A549 (cell line): ENCODE measurements around the gene SLC16A3.

ENCODE experiments used
- BHLHE40 ChIP-seq: IDR thresholded peaks from 2 replicates; pipeline ENCODE4 v1.6.1; 2012; ENCODE audit warnings: low read depth, low read length, inconsistent platforms
- CEBPB ChIP-seq, 2 experiments: fragments of >200 bp in 1 of 2; sonication (Bioruptor Twin) in 1 of 2; formaldehyde crosslinking in 1 of 2; IDR thresholded peaks; 2 replicates each; pipeline ENCODE4 v1.6.1; 2012 to 2016
- EP300 ChIP-seq, 2 experiments: fragments of >200 bp; sonication (Bioruptor Twin); formaldehyde crosslinking; IDR thresholded peaks; 2 replicates in 1 of 2; 3 replicates in 1 of 2; pipeline ENCODE4 v1.6.1; 2016 to 2017
- FOSB ChIP-seq: fragments of 250-450 bp; sonication (Bioruptor Pico); IDR thresholded peaks from 2 replicates; pipeline ENCODE4 v1.5.0; 2020; ENCODE audit warnings: mild to moderate bottlenecking, moderate library complexity
- FOXS1 ChIP-seq: fragments of 250-450 bp; sonication (Bioruptor Pico); IDR thresholded peaks from 2 replicates; pipeline ENCODE4 v1.5.0; 2020; ENCODE audit warnings: mild to moderate bottlenecking, moderate library complexity
- JUN ChIP-seq, 2 experiments: fragments of >200 bp; sonication (Bioruptor Twin); formaldehyde crosslinking; IDR thresholded peaks; 2 replicates in 1 of 2; 3 replicates in 1 of 2; pipeline ENCODE4 v1.6.1; 2016 to 2017
- MAFK ChIP-seq: fragments of 450-650 bp; IDR thresholded peaks from 2 replicates; pipeline ENCODE4 v1.6.1; 2014; ENCODE audit not compliant: partially characterized antibody
- POLR2A ChIP-seq: IDR thresholded peaks from 2 replicates; pipeline ENCODE4 v1.6.1; 2012; ENCODE audit warnings: mild to moderate bottlenecking, low read length
- RFX5 ChIP-seq: fragments of 450-650 bp; IDR thresholded peaks from 2 replicates; pipeline ENCODE4 v1.7.1; 2014; ENCODE audit warnings: antibody characterized with exemption, mild to moderate bottlenecking, moderate library complexity
- TF ChIP-seq, protein P1 (sequence below): fragments of 150-350 bp; IDR thresholded peaks from 2 replicates; pipeline ENCODE4 v1.6.1; 2014; ENCODE audit warnings: low read depth, mild to moderate bottlenecking, low read length
- TF ChIP-seq, protein P2 (sequence below): IDR thresholded peaks from 2 replicates; pipeline ENCODE4 v1.6.1; 2012
- TF ChIP-seq, protein P3 (sequence below): fragments of >200 bp; sonication (Bioruptor Twin); formaldehyde crosslinking; IDR thresholded peaks from 3 replicates; pipeline ENCODE4 v1.5.1; 2016
- TF ChIP-seq, protein P4 (sequence below): fragments of 250-450 bp; sonication (Bioruptor Pico); IDR thresholded peaks from 2 replicates; pipeline ENCODE4 v1.5.0; 2020; ENCODE audit warnings: low read depth, mild to moderate bottlenecking, moderate library complexity

DNA sequence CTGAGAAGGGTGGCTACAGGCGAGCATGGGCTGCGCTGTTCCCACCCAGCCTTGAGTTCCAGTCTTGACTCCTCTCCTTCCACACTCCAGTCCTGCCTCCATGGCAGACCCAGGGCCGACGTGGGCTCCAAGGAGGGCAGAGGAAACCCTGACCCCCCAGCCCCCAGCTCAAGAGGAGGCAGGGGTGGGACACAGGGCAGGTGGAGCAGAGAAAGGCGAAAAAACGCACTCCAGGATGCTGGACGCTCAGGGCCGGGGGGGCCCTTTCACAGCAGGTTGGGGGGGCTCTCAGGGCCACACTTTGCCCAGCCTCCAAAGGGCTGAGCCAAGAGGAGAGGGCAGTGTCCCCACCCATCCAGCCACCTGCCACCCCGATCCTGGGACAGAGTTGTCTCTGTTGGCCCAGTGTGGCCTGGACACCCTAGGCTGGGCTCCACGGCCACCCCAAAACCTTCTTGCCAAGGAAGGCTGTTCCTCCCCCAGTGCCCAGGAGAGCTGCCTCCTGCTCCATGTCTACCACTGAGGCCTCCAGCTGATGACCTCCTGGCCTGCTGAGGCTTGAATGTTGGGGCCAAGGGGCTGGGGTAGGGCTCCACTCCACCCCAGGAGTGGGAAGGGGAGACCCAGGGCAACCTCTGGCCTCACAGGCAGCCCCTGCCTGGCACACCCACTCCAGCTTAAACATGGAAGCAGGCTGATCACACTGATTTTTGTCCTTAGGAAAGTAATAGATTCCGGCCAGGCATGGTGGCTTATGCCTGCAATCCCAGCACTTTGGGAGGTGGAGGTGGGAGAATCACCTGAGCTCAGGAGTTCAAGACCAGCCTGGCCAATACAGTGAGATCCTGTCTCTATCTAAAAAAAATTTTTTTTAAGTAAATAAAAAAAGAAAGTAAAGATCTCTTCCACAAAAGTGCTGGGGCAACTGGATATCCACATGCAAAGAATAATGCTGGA, 8.8 kb upstream of the SLC16A3 start:
- TF ChIP-seq RFX5 (no peak), EP300 (IDR thresholded peaks at IDR 0.05) (no peak), FOSB (CRISPR knock-in tag) (no peak), POLR2A (no peak), MAFK (no peak), JUN (IDR thresholded peaks at IDR 0.05) (no peak), BHLHE40 (no peak), CEBPB (IDR thresholded peaks at IDR 0.05) (no peak), FOXS1 (CRISPR knock-in tag) (no peak)
- TF ChIP-seq, protein P1, sequence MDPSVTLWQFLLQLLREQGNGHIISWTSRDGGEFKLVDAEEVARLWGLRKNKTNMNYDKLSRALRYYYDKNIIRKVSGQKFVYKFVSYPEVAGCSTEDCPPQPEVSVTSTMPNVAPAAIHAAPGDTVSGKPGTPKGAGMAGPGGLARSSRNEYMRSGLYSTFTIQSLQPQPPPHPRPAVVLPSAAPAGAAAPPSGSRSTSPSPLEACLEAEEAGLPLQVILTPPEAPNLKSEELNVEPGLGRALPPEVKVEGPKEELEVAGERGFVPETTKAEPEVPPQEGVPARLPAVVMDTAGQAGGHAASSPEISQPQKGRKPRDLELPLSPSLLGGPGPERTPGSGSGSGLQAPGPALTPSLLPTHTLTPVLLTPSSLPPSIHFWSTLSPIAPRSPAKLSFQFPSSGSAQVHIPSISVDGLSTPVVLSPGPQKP: no peak
- TF ChIP-seq, protein P2, sequence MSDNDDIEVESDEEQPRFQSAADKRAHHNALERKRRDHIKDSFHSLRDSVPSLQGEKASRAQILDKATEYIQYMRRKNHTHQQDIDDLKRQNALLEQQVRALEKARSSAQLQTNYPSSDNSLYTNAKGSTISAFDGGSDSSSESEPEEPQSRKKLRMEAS: no peak
- TF ChIP-seq, protein P3, sequence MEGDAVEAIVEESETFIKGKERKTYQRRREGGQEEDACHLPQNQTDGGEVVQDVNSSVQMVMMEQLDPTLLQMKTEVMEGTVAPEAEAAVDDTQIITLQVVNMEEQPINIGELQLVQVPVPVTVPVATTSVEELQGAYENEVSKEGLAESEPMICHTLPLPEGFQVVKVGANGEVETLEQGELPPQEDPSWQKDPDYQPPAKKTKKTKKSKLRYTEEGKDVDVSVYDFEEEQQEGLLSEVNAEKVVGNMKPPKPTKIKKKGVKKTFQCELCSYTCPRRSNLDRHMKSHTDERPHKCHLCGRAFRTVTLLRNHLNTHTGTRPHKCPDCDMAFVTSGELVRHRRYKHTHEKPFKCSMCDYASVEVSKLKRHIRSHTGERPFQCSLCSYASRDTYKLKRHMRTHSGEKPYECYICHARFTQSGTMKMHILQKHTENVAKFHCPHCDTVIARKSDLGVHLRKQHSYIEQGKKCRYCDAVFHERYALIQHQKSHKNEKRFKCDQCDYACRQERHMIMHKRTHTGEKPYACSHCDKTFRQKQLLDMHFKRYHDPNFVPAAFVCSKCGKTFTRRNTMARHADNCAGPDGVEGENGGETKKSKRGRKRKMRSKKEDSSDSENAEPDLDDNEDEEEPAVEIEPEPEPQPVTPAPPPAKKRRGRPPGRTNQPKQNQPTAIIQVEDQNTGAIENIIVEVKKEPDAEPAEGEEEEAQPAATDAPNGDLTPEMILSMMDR: no peak
- TF ChIP-seq, protein P4, sequence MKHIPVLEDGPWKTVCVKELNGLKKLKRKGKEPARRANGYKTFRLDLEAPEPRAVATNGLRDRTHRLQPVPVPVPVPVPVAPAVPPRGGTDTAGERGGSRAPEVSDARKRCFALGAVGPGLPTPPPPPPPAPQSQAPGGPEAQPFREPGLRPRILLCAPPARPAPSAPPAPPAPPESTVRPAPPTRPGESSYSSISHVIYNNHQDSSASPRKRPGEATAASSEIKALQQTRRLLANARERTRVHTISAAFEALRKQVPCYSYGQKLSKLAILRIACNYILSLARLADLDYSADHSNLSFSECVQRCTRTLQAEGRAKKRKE (CRISPR knock-in tag): no peak
